Measurements from ENCODE around the gene FAM118A. TPM values are rescaled to one million over a fixed set of nuclear protein-coding genes. Genes with fewer than 3 reads are reported as not detected.
"Not testable (repeated sequence)": the region's sequence is repeated elsewhere in the genome, so short reads cannot be mapped to it uniquely, and the experiment has no call there.

FAM118A gene
- total RNA-seq, 2 donors from 2014 or later: 54.4 to 244 TPM

DNA sequence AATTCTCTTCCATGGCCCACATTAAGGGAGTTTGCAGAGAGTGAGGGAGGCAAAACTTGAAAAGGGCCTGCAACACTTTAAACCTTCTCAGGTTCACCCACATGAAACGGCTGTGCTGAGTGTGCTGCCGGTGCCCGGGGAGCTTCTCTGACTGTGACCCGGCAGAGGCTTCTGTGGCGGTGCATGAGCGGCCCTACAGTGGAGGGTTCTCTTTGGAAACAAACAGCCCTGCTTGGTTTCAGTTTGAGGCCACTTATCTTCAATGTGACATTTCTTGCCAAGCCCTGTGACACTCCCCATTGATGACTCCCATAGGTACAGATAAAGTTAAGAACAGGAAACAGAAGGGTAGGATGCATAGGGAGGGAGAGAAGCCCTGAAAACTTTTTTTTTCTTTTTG, 31.8 kb downstream of the FAM118A start:
- Histone ChIP-seq H3K27ac (no peak overlapping the region), H3K27me3 (replicated peaks; ENCODE audit: insufficient read depth) (no peaks in the 10 kb centered on the region), H3K4me1 (ENCODE audit: control insufficient read depth in 1 of 2, low read depth in 2 of 2) (peaks cover 7 to 15% of the 10 kb centered on the region in 2 donors), H3K4me3 (no peak overlapping the region), H3K36me3 (peaks cover 31% of the 10 kb centered on the region), H3K9me3 (no peaks in the 10 kb centered on the region)
- DNase-seq (ENCODE audit: low spot score) (no peak), ATAC-seq (ENCODE audit: insufficient number of reproducible peaks, low FRiP score, low read depth) (no peak)
- TF ChIP-seq, protein P1, sequence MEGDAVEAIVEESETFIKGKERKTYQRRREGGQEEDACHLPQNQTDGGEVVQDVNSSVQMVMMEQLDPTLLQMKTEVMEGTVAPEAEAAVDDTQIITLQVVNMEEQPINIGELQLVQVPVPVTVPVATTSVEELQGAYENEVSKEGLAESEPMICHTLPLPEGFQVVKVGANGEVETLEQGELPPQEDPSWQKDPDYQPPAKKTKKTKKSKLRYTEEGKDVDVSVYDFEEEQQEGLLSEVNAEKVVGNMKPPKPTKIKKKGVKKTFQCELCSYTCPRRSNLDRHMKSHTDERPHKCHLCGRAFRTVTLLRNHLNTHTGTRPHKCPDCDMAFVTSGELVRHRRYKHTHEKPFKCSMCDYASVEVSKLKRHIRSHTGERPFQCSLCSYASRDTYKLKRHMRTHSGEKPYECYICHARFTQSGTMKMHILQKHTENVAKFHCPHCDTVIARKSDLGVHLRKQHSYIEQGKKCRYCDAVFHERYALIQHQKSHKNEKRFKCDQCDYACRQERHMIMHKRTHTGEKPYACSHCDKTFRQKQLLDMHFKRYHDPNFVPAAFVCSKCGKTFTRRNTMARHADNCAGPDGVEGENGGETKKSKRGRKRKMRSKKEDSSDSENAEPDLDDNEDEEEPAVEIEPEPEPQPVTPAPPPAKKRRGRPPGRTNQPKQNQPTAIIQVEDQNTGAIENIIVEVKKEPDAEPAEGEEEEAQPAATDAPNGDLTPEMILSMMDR (IDR thresholded peaks at IDR 0.05): no peak

DNA sequence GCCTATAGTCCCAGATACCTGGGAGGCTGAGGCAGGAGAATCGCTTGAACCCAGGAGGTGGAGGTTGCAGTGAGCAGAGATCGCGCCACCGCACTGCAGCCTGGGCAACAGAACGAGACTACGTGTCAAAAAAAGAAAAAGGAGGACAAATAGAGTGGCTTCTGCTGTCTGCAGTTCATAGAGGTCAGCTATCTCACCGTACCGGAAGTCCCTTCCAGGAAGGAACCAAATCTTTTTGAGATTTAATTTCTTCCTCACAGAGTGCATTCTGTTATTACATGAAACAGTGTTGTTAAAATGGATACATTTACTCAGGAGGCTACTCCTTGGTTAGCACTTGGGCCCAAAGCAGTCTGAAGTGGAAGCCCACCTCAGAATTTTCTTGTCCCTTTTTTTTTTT, 33.4 kb downstream of the FAM118A start:
- DNase-seq (ENCODE audit: low spot score): no peak
- Histone ChIP-seq H3K4me3 (no peak overlapping the region), H3K27ac (no peak overlapping the region), H3K4me1 (ENCODE audit: control insufficient read depth in 1 of 2, low read depth in 2 of 2) (no peaks in the 10 kb centered on the region), H3K36me3 (peaks cover 30% of the 10 kb centered on the region), H3K9me3 (no peaks in the 10 kb centered on the region), H3K27me3 (replicated peaks; ENCODE audit: insufficient read depth) (no peaks in the 10 kb centered on the region)
- TF ChIP-seq, protein P1 (IDR thresholded peaks at IDR 0.05): no peak
- ATAC-seq (ENCODE audit: insufficient number of reproducible peaks, low FRiP score, low read depth): no peak

DNA sequence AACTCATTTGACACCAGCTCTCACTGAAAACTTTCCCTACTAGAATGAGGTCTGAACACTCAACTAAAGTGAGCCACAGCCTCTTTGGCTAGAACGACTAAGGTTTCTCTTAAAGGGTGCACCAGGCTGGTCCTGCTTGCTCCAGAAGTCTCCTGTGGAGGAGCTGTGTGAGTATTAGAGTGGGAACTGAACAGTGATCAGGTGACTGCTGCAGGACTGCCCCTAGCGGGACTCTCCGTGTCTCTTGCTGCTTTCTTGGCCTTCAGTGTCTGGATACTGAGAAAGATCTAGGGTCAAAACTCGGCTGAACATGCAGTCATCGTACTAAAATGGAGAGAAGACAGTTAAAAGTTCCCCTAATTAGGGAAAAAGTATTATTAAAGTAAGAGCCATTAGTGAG, 34.6 kb downstream of the FAM118A start:
- Histone ChIP-seq H3K4me3 (no peak overlapping the region), H3K9me3 (no peaks in the 10 kb centered on the region), H3K27ac (no peak overlapping the region), H3K27me3 (replicated peaks; ENCODE audit: insufficient read depth) (no peaks in the 10 kb centered on the region), H3K4me1 (ENCODE audit: control insufficient read depth in 1 of 2, low read depth in 2 of 2) (no peaks in the 10 kb centered on the region), H3K36me3 (peaks cover 27% of the 10 kb centered on the region)
- ATAC-seq (ENCODE audit: insufficient number of reproducible peaks, low FRiP score, low read depth) (no peak), DNase-seq (ENCODE audit: low spot score) (no peak)
- TF ChIP-seq, protein P1 (IDR thresholded peaks at IDR 0.05): no peak

DNA sequence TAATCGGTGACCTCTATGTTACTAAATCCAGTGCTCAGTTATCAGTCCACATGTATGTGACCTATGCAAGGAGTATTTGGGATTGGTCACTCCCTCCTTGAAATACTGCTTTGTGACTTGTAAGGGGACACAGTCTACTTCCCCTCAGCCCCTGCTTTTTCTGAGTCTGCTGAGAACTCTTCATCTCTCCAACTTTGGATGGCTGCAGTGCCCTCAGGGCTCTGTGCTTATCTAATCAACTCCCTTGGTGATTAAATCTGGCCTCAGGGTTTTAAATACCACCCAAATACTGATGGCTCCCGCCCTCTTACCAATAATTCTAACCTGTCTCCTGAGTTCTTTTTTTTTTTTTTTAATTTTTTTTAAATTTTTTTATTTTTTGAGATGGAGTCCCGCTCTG, 40.2 kb downstream of the FAM118A start:
- TF ChIP-seq, protein P1 (IDR thresholded peaks at IDR 0.05): no peak
- H3K27me3 ChIP-seq (replicated peaks; ENCODE audit: insufficient read depth): no peaks in the 10 kb centered on the region
- DNase-seq (ENCODE audit: low spot score): no peak

DNA sequence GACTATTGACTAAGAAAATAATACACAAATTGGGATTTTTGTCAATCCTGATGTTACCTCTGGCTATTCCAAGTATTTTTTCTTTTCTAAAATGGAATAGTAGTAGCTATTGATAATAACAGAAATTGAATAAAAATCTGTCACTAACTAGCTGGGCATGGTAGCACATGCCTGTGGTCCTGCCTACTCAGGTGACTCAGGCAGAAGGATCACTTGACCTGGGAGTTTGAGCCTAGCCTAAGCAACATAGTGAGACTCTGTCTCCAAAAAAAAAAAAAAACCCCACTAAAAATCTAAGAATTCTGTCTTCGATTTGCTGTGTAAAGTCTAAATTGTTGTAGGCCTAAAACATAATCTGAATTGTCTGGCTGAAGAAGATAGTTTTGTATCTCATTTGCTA, 42.2 kb downstream of the FAM118A start:
- Histone ChIP-seq H3K9me3 (no peaks in the 10 kb centered on the region), H3K27ac (no peak overlapping the region), H3K4me3 (no peak overlapping the region), H3K4me1 (ENCODE audit: control insufficient read depth in 1 of 2, low read depth in 2 of 2) (no peaks in the 10 kb centered on the region), H3K36me3 (no peaks in the 10 kb centered on the region), H3K27me3 (replicated peaks; ENCODE audit: insufficient read depth) (no peaks in the 10 kb centered on the region)
- TF ChIP-seq, protein P1 (IDR thresholded peaks at IDR 0.05): no peak
- DNase-seq (ENCODE audit: low spot score): no peak
- ATAC-seq (ENCODE audit: insufficient number of reproducible peaks, low FRiP score, low read depth): no peak

More for the DNA sequence above, 40.2 kb downstream of the FAM118A start:
- Histone ChIP-seq H3K27ac (no peak overlapping the region), H3K36me3 (no peaks in the 10 kb centered on the region), H3K9me3 (no peaks in the 10 kb centered on the region), H3K4me1 (ENCODE audit: control insufficient read depth in 1 of 2, low read depth in 2 of 2) (no peaks in the 10 kb centered on the region), H3K4me3 (no peak overlapping the region)
- no peak for ATAC-seq (ENCODE audit: insufficient number of reproducible peaks, low FRiP score, low read depth)

DNA sequence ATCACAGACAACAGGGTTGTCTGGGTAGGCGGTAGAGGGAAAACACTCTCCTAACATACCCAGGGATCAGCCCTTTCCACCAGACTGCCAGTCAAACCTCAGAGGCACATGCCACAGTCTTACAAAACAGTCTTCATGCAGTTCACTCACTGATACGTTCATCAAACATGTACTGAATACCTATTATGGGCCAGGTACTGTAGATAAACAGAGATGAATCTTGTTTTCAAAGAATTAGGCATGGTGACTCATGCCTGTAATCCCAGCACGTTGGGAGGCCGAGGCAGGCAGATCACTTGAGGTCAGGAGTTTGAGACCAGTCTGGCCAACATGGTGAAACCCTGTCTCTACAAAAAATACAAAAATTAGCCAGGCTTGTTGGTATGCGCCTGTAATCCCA, 43.0 kb downstream of the FAM118A start:
- not testable (repeated sequence) for H3K36me3 ChIP-seq; H3K27ac ChIP-seq; H3K4me1 ChIP-seq (ENCODE audit: control insufficient read depth in 1 of 2, low read depth in 2 of 2); DNase-seq (ENCODE audit: low spot score); H3K4me3 ChIP-seq; H3K9me3 ChIP-seq; ATAC-seq (ENCODE audit: insufficient number of reproducible peaks, low FRiP score, low read depth); H3K27me3 ChIP-seq (replicated peaks; ENCODE audit: insufficient read depth)
